IMR-90 (cell line): ENCODE data around the gene ANKMY2. TPM values are rescaled to one million over a fixed set of nuclear protein-coding genes. Genes with fewer than 3 reads are reported as not detected.

Experiments used
- ATAC-seq: fragments of 200-7000 bp; cut with Tn5 transposase; 2 replicates; pipeline ENCODE4 v1.9.1; 2020; ENCODE audit warnings: low read depth, mild to moderate bottlenecking, moderate library complexity
- BruUV-seq: library from RNA; stranded (reverse); fragments of 400-500 nt; replicated peaks from 2 replicates; lab custom pipeline; 2021; lab: Mats Ljungman, UMichigan
- CTCF ChIA-PET: fragments of 300-600 bp; formaldehyde crosslinking; extraction: SDS; loops from one replicate; lab custom pipeline; 2021; ENCODE audit warnings: antibody characterized with exemption; lab: Yijun Ruan, JAX
- POLR2A ChIA-PET: fragments of 300-600 bp; sonication (Branson Sonifier 250); formaldehyde crosslinking; loops from one replicate; lab custom pipeline; 2022; ENCODE audit warnings: antibody characterized with exemption; ENCODE audit not compliant: unreplicated experiment; lab: Charles Lee
- DNase-seq: peaks from one replicate; pipeline ENCODE4 v3.0.0; 2013
- H2AFZ ChIP-seq: replicated peaks from 2 replicates; pipeline ENCODE3; 2013; ENCODE audit warnings: low read length, mild to moderate bottlenecking; ENCODE audit not compliant: poor library complexity
- H2AK5ac ChIP-seq: 2 replicates; pipeline ENCODE4 v1.6.1; 2013; ENCODE audit warnings: low read depth, low read length, inconsistent platforms
- H2AK9ac ChIP-seq: replicated peaks from 2 replicates; pipeline ENCODE3; 2013; ENCODE audit warnings: mild to moderate bottlenecking, low read depth, low read length, moderate library complexity; ENCODE audit not compliant: poor library complexity
- H2BK120ac ChIP-seq: 2 replicates; pipeline ENCODE4 v1.6.1; 2013; ENCODE audit warnings: low read depth, low read length, inconsistent platforms
- H2BK15ac ChIP-seq: 3 replicates; pipeline ENCODE4 v1.6.1; 2013; ENCODE audit warnings: low read depth, low read length, inconsistent platforms
- H2BK20ac ChIP-seq: 2 replicates; pipeline ENCODE4 v1.6.1; 2013; ENCODE audit warnings: low read depth, mild to moderate bottlenecking, inconsistent platforms, low read length, moderate library complexity
- H2BK5ac ChIP-seq: 2 replicates; pipeline ENCODE4 v1.6.1; 2013; ENCODE audit warnings: mild to moderate bottlenecking, low read depth, low read length, inconsistent platforms; ENCODE audit not compliant: poor library complexity, severe bottlenecking
- H3K14ac ChIP-seq: replicated peaks from 2 replicates; pipeline ENCODE4 v1.6.1; 2013; ENCODE audit warnings: low read depth, low read length, inconsistent platforms
- H3K18ac ChIP-seq: 2 replicates; pipeline ENCODE4 v1.6.1; 2013; ENCODE audit warnings: low read depth, low read length, control low read depth
- H3K23ac ChIP-seq: 2 replicates; pipeline ENCODE4 v1.6.1; 2013; ENCODE audit warnings: low read depth, low read length, inconsistent platforms
- H3K27ac ChIP-seq: 2 replicates; pipeline ENCODE4 v1.5.1; 2013; ENCODE audit warnings: mild to moderate bottlenecking, control low read depth, low read length; ENCODE audit not compliant: insufficient read depth
- H3K27me3 ChIP-seq: 2 replicates; pipeline ENCODE4 v1.6.1; 2013; ENCODE audit warnings: low read length; ENCODE audit not compliant: control insufficient read depth, insufficient read depth
- H3K36me3 ChIP-seq: 2 replicates; pipeline ENCODE4 v1.6.1; 2013; ENCODE audit warnings: low read length, mixed read lengths; ENCODE audit not compliant: control insufficient read depth, insufficient read depth
- H3K4ac ChIP-seq: 2 replicates; pipeline ENCODE4 v1.6.1; 2013; ENCODE audit warnings: low read depth, low read length, inconsistent platforms
- H3K4me1 ChIP-seq: 2 replicates; pipeline ENCODE4 v1.6.1; 2013; ENCODE audit warnings: low read length, mixed read lengths; ENCODE audit not compliant: control insufficient read depth, insufficient read depth
- H3K4me2 ChIP-seq: 2 replicates; pipeline ENCODE4 v1.6.1; 2013; ENCODE audit warnings: low read depth, mild to moderate bottlenecking, control low read depth, low read length, moderate library complexity
- H3K4me3 ChIP-seq: 2 replicates; pipeline ENCODE4 v1.5.1; 2013; ENCODE audit warnings: low read depth, mild to moderate bottlenecking, control low read depth, low read length, moderate library complexity; ENCODE audit not compliant: insufficient read depth
- H3K56ac ChIP-seq: 2 replicates; pipeline ENCODE4 v1.6.1; 2013; ENCODE audit warnings: low read length, inconsistent platforms; ENCODE audit not compliant: insufficient read depth; ENCODE audit errors: extremely low read depth
- H3K79me1 ChIP-seq, 2 experiments: 2 replicates each; pipeline ENCODE4 v1.6.1; 2013; ENCODE audit warnings: low read length in 2 of 2, inconsistent platforms in 1 of 2, low read depth in 1 of 2
- H3K9ac ChIP-seq: 2 replicates; pipeline ENCODE4 v1.6.1; 2013; ENCODE audit warnings: low read depth, low read length, control low read depth
- H3K9me1 ChIP-seq: 2 replicates; pipeline ENCODE4 v1.6.1; 2013; ENCODE audit warnings: low read length, inconsistent platforms; ENCODE audit not compliant: insufficient read depth
- H3K9me3 ChIP-seq: 2 replicates; pipeline ENCODE4 v1.6.1; 2013; ENCODE audit warnings: low read length; ENCODE audit not compliant: control insufficient read depth, insufficient read depth
- H4K20me1 ChIP-seq: 2 replicates; pipeline ENCODE4 v1.6.1; 2013; ENCODE audit warnings: low read length, inconsistent platforms; ENCODE audit not compliant: insufficient read depth
- H4K5ac ChIP-seq: 2 replicates; pipeline ENCODE4 v1.6.1; 2013; ENCODE audit warnings: mild to moderate bottlenecking, low read depth, low read length, control low read depth
- H4K8ac ChIP-seq, 2 experiments: 2 replicates each; pipeline ENCODE4 v1.6.1; 2013; ENCODE audit warnings: low read depth in 2 of 2, low read length in 2 of 2, control low read depth in 1 of 2, inconsistent platforms in 1 of 2
- H4K91ac ChIP-seq: 2 replicates; pipeline ENCODE4 v1.6.1; 2013; ENCODE audit warnings: low read depth, low read length, inconsistent platforms; ENCODE audit not compliant: insufficient read depth
- BHLHE40 ChIP-seq: fragments of 150-350 bp; IDR thresholded peaks from 2 replicates; pipeline ENCODE4 v1.6.1; 2016; ENCODE audit warnings: mild to moderate bottlenecking, low read depth, low read length
- CEBPB ChIP-seq: IDR thresholded peaks from 2 replicates; pipeline ENCODE4 v1.6.1; 2012; ENCODE audit warnings: low read depth, low read length, improper control_type of control experiment
- FOS ChIP-seq: fragments of 150-350 bp; IDR thresholded peaks from 2 replicates; pipeline ENCODE4 v1.6.1; 2016; ENCODE audit warnings: low read depth, low read length
- MAFK ChIP-seq: IDR thresholded peaks from 2 replicates; pipeline ENCODE4 v1.6.1; 2012; ENCODE audit warnings: low read depth, low read length, improper control_type of control experiment
- MXI1 ChIP-seq: IDR thresholded peaks from 2 replicates; pipeline ENCODE4 v1.6.1; 2012; ENCODE audit warnings: low read depth, mild to moderate bottlenecking, low read length, moderate library complexity, borderline replicate concordance
- NFE2L2 ChIP-seq: fragments of 150-350 bp; IDR thresholded peaks from 2 replicates; pipeline ENCODE4 v1.6.1; 2016; ENCODE audit warnings: low read depth, mild to moderate bottlenecking, low read length
- POLR2A ChIP-seq: IDR thresholded peaks from 2 replicates; pipeline ENCODE4 v1.6.1; 2012; ENCODE audit warnings: mild to moderate bottlenecking, low read depth, low read length
- RAD21 ChIP-seq: IDR thresholded peaks from 2 replicates; pipeline ENCODE4 v1.6.1; 2012; ENCODE audit warnings: low read length, improper control_type of control experiment
- RCOR1 ChIP-seq: IDR thresholded peaks from 2 replicates; pipeline ENCODE4 v1.6.1; 2012; ENCODE audit warnings: mild to moderate bottlenecking, low read length, improper control_type of control experiment; ENCODE audit not compliant: insufficient replicate concordance
- RFX5 ChIP-seq: IDR thresholded peaks from 2 replicates; pipeline ENCODE4 v1.8.0; 2012; ENCODE audit warnings: low read depth, mild to moderate bottlenecking, low read length, moderate library complexity
- SMC3 ChIP-seq: fragments of 150-350 bp; IDR thresholded peaks from 2 replicates; pipeline ENCODE4 v1.6.1; 2016; ENCODE audit warnings: low read depth, mild to moderate bottlenecking, antibody characterized with exemption, low read length, moderate library complexity
- WGBS, 2 experiments: methylation state at CpG; one replicate each; pipeline versions ENCODE4 v1.1.5 to v1.1.7; 2013; ENCODE audit warnings: missing lambda C conversion rate in 2 of 2; ENCODE audit not compliant: insufficient read length in 1 of 2; ENCODE audit errors: extremely low coverage in 2 of 2; 5-methylcytosine and 5-hydroxymethylcytosine counted together
- dilution Hi-C: fragments of 300-500 bp; cut with HindIII; formaldehyde crosslinking; loops from one replicate; pipeline ENCODE4 v1.14.3; 2018; ENCODE audit warnings: low sequenced_read_pairs; ENCODE audit not compliant: unreplicated experiment
- in situ Hi-C: fragments of 300-500 bp; cut with MboI; formaldehyde crosslinking; loops from 3 replicates; pipeline ENCODE4 v1.14.3; 2019; ENCODE audit warnings: low sequenced_read_pairs, inconsistent platforms, mixed read lengths
- intact Hi-C: fragments of 100-400 bp; cut with micrococcal nuclease; formaldehyde crosslinking; loops from 2 replicates; pipeline ENCODE4 v1.10.0; 2022
- polyA plus RNA-seq, 3 experiments: library from polyadenylated mRNA; depleted of rRNA; stranded (reverse); fragments of >200 nt; gene quantifications; 2 replicates each; pipeline ENCODE4 v1.2.3, GENCODE V29; 2012; ENCODE audit warnings: low replicate concordance in 1 of 3
- total RNA-seq: library from RNA; depleted of rRNA; stranded (reverse); fragments of >200 nt; gene quantifications from 2 replicates; pipeline ENCODE4 v1.2.3, GENCODE V29; 2012
- TF ChIP-seq, protein P1 (sequence below): conservative IDR thresholded peaks from 2 replicates; pipeline ENCODE4 v1.5.1; 2012; ENCODE audit warnings: mild to moderate bottlenecking, low read depth, low read length, improper control_type of control experiment
- TF ChIP-seq, protein P2 (sequence below): fragments of 150-350 bp; IDR thresholded peaks from 2 replicates; pipeline ENCODE4 v1.6.1; 2016; ENCODE audit warnings: low read depth, mild to moderate bottlenecking, low read length, moderate library complexity, borderline replicate concordance
- TF ChIP-seq, protein P3 (sequence below): fragments of 150-350 bp; IDR thresholded peaks from 2 replicates; pipeline ENCODE4 v1.6.1; 2017; ENCODE audit warnings: mild to moderate bottlenecking, antibody characterized with exemption, low read length, low read depth

Gene ANKMY2
- total and polyA plus RNA-seq, 2 of the 4 experiments (the other 2 are of a cell fraction) = 19.5 to 41.9 TPM

DNA sequence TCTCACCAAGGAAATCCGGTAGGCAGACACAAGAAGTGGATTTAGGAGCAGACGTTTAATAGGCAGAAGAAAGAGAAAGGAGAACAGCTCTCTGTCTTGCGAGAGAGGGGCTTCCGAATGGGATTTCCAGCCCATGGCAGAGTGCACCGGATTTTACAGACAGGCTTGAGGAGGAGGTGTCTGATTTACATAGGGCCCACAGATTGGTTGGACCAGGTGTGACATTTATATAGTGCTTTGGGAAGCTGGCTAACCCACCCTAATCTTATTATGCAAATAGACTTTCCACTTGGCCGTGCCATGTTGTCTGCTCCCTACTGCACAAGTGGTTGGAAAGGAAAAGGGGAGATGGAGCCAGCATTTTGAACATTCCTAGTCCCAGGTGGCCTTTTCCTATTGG is 57.8 kb downstream of the ANKMY2 start:
- Histone ChIP-seq H3K79me1 (no peaks in the 10 kb centered on the region), H2BK120ac (no peak overlapping the region), H3K14ac (no peak overlapping the region), H4K8ac (no peak overlapping the region), H3K36me3 (0 out of 2 replicates have a peak, but pooled peaks cover 1% of the 10 kb centered on the region), H2AFZ (no peak overlapping the region), H3K4me1 (no peaks in the 10 kb centered on the region), H3K9me3 (no peaks in the 10 kb centered on the region), H3K4me3 (no peak overlapping the region), H3K9ac (no peak overlapping the region), H3K4me2 (no peak overlapping the region), H2BK15ac (no peak overlapping the region), H3K4ac (no peak overlapping the region), H3K23ac (no peak overlapping the region), H3K9me1 (no peaks in the 10 kb centered on the region), H2AK5ac (no peak overlapping the region), H4K20me1 (no peaks in the 10 kb centered on the region), H3K56ac (no peak overlapping the region), H4K91ac (no peak overlapping the region), H3K18ac (no peak overlapping the region), H2BK20ac (no peak overlapping the region), H3K27ac (no peak overlapping the region), H2BK5ac (no peak overlapping the region), H2AK9ac (no peak overlapping the region), H4K5ac (no peak overlapping the region), H3K27me3 (no peaks in the 10 kb centered on the region)
- ATAC-seq (no peak), DNase-seq (no peak)
- no TSS peak for BruUV-seq
- CTCF ChIA-PET = no interaction called here
- intact Hi-C loops = no loop called here
- dilution Hi-C loops = no loop called here
- in situ Hi-C loops = no loop called here
- TF ChIP-seq RAD21 (no peak), NFE2L2 (no peak), CEBPB (no peak), SMC3 (no peak), MXI1 (no peak), MAFK (no peak), RFX5 (no peak), FOS (no peak), BHLHE40 (no peak), POLR2A (no peak), RCOR1 (no peak)
- TF ChIP-seq, protein P1, sequence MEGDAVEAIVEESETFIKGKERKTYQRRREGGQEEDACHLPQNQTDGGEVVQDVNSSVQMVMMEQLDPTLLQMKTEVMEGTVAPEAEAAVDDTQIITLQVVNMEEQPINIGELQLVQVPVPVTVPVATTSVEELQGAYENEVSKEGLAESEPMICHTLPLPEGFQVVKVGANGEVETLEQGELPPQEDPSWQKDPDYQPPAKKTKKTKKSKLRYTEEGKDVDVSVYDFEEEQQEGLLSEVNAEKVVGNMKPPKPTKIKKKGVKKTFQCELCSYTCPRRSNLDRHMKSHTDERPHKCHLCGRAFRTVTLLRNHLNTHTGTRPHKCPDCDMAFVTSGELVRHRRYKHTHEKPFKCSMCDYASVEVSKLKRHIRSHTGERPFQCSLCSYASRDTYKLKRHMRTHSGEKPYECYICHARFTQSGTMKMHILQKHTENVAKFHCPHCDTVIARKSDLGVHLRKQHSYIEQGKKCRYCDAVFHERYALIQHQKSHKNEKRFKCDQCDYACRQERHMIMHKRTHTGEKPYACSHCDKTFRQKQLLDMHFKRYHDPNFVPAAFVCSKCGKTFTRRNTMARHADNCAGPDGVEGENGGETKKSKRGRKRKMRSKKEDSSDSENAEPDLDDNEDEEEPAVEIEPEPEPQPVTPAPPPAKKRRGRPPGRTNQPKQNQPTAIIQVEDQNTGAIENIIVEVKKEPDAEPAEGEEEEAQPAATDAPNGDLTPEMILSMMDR = no peak
- TF ChIP-seq, protein P2, sequence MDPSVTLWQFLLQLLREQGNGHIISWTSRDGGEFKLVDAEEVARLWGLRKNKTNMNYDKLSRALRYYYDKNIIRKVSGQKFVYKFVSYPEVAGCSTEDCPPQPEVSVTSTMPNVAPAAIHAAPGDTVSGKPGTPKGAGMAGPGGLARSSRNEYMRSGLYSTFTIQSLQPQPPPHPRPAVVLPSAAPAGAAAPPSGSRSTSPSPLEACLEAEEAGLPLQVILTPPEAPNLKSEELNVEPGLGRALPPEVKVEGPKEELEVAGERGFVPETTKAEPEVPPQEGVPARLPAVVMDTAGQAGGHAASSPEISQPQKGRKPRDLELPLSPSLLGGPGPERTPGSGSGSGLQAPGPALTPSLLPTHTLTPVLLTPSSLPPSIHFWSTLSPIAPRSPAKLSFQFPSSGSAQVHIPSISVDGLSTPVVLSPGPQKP = no peak
- TF ChIP-seq, protein P3, sequence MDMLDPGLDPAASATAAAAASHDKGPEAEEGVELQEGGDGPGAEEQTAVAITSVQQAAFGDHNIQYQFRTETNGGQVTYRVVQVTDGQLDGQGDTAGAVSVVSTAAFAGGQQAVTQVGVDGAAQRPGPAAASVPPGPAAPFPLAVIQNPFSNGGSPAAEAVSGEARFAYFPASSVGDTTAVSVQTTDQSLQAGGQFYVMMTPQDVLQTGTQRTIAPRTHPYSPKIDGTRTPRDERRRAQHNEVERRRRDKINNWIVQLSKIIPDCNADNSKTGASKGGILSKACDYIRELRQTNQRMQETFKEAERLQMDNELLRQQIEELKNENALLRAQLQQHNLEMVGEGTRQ = no peak
- WGBS, 2 experiments = 47% methylated on average over 2 of the region's 6 CpGs; no CpG with 5 or more reads in 1 of the 2 experiments
- POLR2A ChIA-PET = no interaction called here
